Body of pancreas (tissue), 4 donors: Measurements from ENCODE around the gene NUBPL.

ENCODE experiments used
- POLR2A ChIP-seq, 3 donors: fragments of 450-650 bp; IDR thresholded peaks; one replicate each; pipeline ENCODE4 v1.6.1; 2016; ENCODE audit warnings: antibody characterized with exemption in 3 of 3, mild to moderate bottlenecking in 2 of 3
- TF ChIP-seq, protein P1 (sequence below), 7 experiments: fragments of 450-650 bp in 4 of 7; fragments of 200-600 bp in 3 of 7; sonication (generic) in 3 of 7; IDR thresholded peaks; one replicate each; pipeline ENCODE4 v1.5.1; 2016 to 2019; ENCODE audit warnings: antibody characterized with exemption in 7 of 7

DNA sequence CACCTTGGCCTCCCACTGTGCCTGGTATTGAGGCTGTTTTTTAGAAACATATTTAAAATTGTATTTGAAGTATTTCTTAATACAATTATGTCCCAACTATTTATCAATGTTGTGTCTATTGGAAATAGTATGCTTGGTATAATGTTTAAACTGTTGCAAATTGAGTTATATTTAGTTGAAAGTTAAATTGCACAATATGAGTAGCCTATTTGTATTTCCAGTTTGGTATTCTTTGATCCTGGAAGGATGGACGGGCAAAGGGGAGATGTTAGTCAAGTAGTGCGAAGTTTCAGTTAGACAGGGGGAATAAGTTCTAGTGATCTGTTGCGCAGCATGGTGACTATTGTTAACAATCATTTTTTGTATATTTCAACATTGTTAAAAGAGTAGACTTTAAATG, 111.5 kb downstream of the NUBPL start:
- TF ChIP-seq, protein P1, sequence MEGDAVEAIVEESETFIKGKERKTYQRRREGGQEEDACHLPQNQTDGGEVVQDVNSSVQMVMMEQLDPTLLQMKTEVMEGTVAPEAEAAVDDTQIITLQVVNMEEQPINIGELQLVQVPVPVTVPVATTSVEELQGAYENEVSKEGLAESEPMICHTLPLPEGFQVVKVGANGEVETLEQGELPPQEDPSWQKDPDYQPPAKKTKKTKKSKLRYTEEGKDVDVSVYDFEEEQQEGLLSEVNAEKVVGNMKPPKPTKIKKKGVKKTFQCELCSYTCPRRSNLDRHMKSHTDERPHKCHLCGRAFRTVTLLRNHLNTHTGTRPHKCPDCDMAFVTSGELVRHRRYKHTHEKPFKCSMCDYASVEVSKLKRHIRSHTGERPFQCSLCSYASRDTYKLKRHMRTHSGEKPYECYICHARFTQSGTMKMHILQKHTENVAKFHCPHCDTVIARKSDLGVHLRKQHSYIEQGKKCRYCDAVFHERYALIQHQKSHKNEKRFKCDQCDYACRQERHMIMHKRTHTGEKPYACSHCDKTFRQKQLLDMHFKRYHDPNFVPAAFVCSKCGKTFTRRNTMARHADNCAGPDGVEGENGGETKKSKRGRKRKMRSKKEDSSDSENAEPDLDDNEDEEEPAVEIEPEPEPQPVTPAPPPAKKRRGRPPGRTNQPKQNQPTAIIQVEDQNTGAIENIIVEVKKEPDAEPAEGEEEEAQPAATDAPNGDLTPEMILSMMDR (IDR thresholded peaks at IDR 0.05) = no peak
- no peak for TF ChIP-seq POLR2A (IDR thresholded peaks at IDR 0.05)
